Skeletal muscle tissue (tissue), 4 donors: ENCODE data around the gene AIG1. TPM values are rescaled to one million over a fixed set of nuclear protein-coding genes. Genes with fewer than 3 reads are reported as not detected.
"Not testable (repeated sequence)": the region's sequence is repeated elsewhere in the genome, so short reads cannot be mapped to it uniquely, and the experiment has no call there.

Source experiments
- H3K27ac ChIP-seq: one replicate; pipeline ENCODE4 v1.7.0; 2013; ENCODE audit warnings: mild to moderate bottlenecking, low read depth, low read length, inconsistent platforms
- H3K27me3 ChIP-seq, 3 donors: one replicate each; pipeline ENCODE4 v1.7.0; 2013; ENCODE audit warnings: low read length in 3 of 3; ENCODE audit not compliant: control insufficient read depth in 3 of 3, insufficient read depth in 3 of 3
- H3K36me3 ChIP-seq, 3 donors: one replicate each; pipeline ENCODE4 v1.7.0; 2013; ENCODE audit warnings: low read length in 3 of 3; ENCODE audit not compliant: control insufficient read depth in 3 of 3, insufficient read depth in 3 of 3
- H3K4me1 ChIP-seq, 3 donors: one replicate each; pipeline ENCODE4 v1.7.0; 2013; ENCODE audit warnings: low read length in 3 of 3, mild to moderate bottlenecking in 3 of 3; ENCODE audit not compliant: control insufficient read depth in 3 of 3, insufficient read depth in 3 of 3
- H3K4me3 ChIP-seq, 3 donors: one replicate each; pipeline ENCODE4 v1.7.0; 2013; ENCODE audit warnings: low read length in 3 of 3
- H3K9ac ChIP-seq, 3 donors: one replicate each; pipeline ENCODE4 v1.7.0; 2013; ENCODE audit warnings: low read length in 3 of 3, mild to moderate bottlenecking in 3 of 3, moderate library complexity in 2 of 3, low read depth in 1 of 3
- H3K9me3 ChIP-seq, 3 donors: one replicate each; pipeline ENCODE4 v1.7.0; 2013; ENCODE audit warnings: low read length in 3 of 3; ENCODE audit not compliant: control insufficient read depth in 3 of 3
- total RNA-seq: library from RNA; depleted of rRNA; stranded (reverse); fragments of >200 nt; gene quantifications from one replicate; pipeline ENCODE4 v1.2.3, GENCODE V29; 2014
- donor health status: Osteomylitis.

Gene AIG1
- total RNA-seq, 1 donor from 2014 or later, result 31.3 TPM

GRCh38 chr6:143286251-143286795 is 225.6 kb downstream of the AIG1 start:
- Histone ChIP-seq H3K36me3 (no peaks in the 10 kb centered on the region), H3K27me3 (no peaks in the 10 kb centered on the region), H3K9me3 (no peaks in the 10 kb centered on the region), H3K9ac (no peak overlapping the region), H3K27ac (no peak overlapping the region), H3K4me1 (no peaks in the 10 kb centered on the region), H3K4me3 (no peak overlapping the region)

DNA sequence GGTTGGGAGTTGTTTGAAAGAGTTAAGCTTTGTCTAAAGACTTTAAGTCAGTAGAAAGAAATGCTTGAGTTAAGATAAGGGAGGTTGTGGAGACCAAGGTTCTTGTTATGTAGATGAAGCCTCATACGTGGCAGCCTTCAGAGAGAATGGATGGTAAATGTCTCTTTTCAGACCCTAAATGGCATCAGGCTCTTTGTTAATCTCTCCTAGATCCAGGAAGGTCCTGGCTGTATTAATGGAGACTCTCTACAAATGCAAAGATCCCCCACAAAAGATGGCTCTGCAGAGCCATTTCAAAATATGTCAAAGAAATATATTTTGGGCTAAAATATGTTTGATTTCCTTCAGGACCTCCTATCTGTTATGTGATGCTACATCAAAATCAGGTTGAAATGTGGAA is 228.2 kb downstream of the AIG1 start:
- Histone ChIP-seq H3K4me1 (no peaks in the 10 kb centered on the region), H3K9ac (no peak overlapping the region), H3K4me3 (no peak overlapping the region), H3K9me3 (no peaks in the 10 kb centered on the region), H3K36me3 (no peaks in the 10 kb centered on the region), H3K27ac (no peak overlapping the region), H3K27me3 (no peaks in the 10 kb centered on the region)

- Histone ChIP-seq H3K27me3 (no peaks in the 10 kb centered on the region), H3K27ac (no peak overlapping the region), H3K4me3 (no peak overlapping the region), H3K36me3 (no peaks in the 10 kb centered on the region), H3K4me1 (no peaks in the 10 kb centered on the region), H3K9me3 (no peaks in the 10 kb centered on the region), H3K9ac (no peak overlapping the region)
Observed at GRCh38 chr6:143290206-143290605, 229.5 kb downstream of the AIG1 start.

DNA sequence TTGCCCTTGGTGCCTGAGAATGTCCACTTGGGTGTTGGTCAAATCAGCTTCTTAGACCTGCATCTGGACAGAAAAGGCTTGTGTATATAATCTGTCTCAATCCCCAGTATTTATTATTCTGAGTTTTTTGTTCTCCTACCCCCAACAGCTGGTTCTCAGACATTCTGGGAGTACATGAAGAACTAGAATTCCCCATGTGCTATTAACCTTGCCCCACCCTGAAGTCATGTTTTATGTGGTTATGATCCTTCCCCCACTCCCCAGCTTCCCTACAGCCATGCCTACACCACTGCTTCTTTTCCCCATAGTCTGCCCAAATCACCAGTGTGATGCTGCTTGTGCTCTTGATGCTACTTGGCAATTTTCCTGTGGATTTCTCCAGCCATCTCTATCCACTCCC is 232.8 kb downstream of the AIG1 start:
- no peaks in the 10 kb centered on the region for H3K9me3 ChIP-seq
- H3K9ac ChIP-seq, result no peak overlapping the region
- no peaks in the 10 kb centered on the region for H3K36me3 ChIP-seq
- H3K4me3 ChIP-seq, result no peak overlapping the region
- no peaks in the 10 kb centered on the region for H3K27me3 ChIP-seq
- H3K4me1 ChIP-seq, result no peaks in the 10 kb centered on the region
- H3K27ac ChIP-seq, result no peak overlapping the region

- Histone ChIP-seq H3K4me3 (no peak overlapping the region), H3K27me3 (no peaks in the 10 kb centered on the region), H3K9me3 (no peaks in the 10 kb centered on the region), H3K36me3 (no peaks in the 10 kb centered on the region), H3K27ac (no peak overlapping the region), H3K9ac (no peak overlapping the region), H3K4me1 (no peaks in the 10 kb centered on the region)
Observed at GRCh38 chr6:143294265-143294860, 233.7 kb downstream of the AIG1 start.

GRCh38 chr6:143295932-143296331 is 235.2 kb downstream of the AIG1 start:
- H3K4me3 ChIP-seq, result no peak overlapping the region
- H3K9me3 ChIP-seq, result no peaks in the 10 kb centered on the region
- H3K4me1 ChIP-seq, result no peaks in the 10 kb centered on the region
- H3K36me3 ChIP-seq, result no peaks in the 10 kb centered on the region
- no peak overlapping the region for H3K27ac ChIP-seq
- H3K27me3 ChIP-seq, result no peaks in the 10 kb centered on the region
- H3K9ac ChIP-seq, result no peak overlapping the region

DNA sequence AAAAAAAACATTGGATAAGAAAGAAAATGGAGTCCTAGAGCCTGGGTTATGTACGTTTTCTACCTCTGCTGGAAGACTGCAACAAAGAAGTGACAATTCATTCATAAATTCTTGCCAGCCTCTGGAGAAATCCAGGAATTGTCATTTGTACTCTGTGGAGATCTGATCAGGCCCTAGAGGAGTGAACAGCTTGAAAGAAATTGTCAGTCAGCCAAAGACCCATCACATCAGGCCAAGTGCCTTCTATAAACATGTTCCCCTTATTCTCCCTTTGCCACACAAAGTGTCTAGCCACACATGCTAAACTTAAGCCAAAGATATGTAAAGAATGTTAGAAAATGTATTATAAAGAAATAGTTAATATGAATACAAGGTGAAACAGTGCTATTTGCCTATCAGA is 237.4 kb downstream of the AIG1 start:
- Histone ChIP-seq H3K9ac (no peak overlapping the region), H3K4me3 (no peak overlapping the region), H3K27me3 (no peaks in the 10 kb centered on the region), H3K36me3 (no peaks in the 10 kb centered on the region), H3K27ac (no peak overlapping the region), H3K4me1 (no peaks in the 10 kb centered on the region), H3K9me3 (no peaks in the 10 kb centered on the region)

- H3K9me3 ChIP-seq, result no peaks in the 10 kb centered on the region
- H3K4me1 ChIP-seq, result no peaks in the 10 kb centered on the region
- H3K4me3 ChIP-seq, result no peak overlapping the region
- no peaks in the 10 kb centered on the region for H3K36me3 ChIP-seq
- no peaks in the 10 kb centered on the region for H3K27me3 ChIP-seq
- no peak overlapping the region for H3K9ac ChIP-seq
- no peak overlapping the region for H3K27ac ChIP-seq
Observed at GRCh38 chr6:143299253-143300166, 238.8 kb downstream of the AIG1 start.

GRCh38 chr6:143301188-143301587 is 240.5 kb downstream of the AIG1 start:
- Histone ChIP-seq H3K4me3 (no peak overlapping the region), H3K9ac (no peak overlapping the region), H3K36me3 (no peaks in the 10 kb centered on the region), H3K27ac (no peak overlapping the region), H3K9me3 (no peaks in the 10 kb centered on the region), H3K4me1 (no peaks in the 10 kb centered on the region), H3K27me3 (no peaks in the 10 kb centered on the region)

DNA sequence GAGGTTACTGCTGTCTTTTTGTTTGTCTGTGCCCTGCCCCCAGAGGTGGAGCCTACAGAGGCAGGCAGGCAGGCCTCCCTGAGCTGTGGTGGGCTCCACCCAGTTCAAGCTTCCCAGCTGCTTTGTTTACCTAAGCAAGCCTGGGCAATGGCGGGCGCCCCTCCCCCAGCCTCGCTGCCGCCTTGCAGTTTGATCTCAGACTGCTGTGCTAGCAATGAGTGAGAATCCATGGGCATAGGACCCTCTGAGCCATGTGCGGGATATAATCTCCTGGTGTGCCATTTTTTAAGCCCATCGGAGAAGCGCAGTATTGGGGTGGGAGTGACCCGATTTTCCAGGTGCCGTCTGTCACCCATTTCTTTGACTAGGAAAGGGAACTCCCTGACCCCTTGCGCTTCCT is 247.1 kb downstream of the AIG1 start:
- not testable (repeated sequence) for H3K27me3 ChIP-seq, H3K4me1 ChIP-seq, H3K27ac ChIP-seq, H3K4me3 ChIP-seq, H3K36me3 ChIP-seq, H3K9ac ChIP-seq, H3K9me3 ChIP-seq
